Hepatocyte (in vitro differentiated cells): Measurements from ENCODE around the gene KCP. TPM values are rescaled to one million over a fixed set of nuclear protein-coding genes. Genes with fewer than 3 reads are reported as not detected.

Experiments
- DNase-seq: peaks from one replicate; pipeline ENCODE4 v3.0.0-alpha.2; 2016; ENCODE audit warnings: low spot score
- H2AFZ ChIP-seq: fragments of 200-600 bp; sonication (generic); 2 replicates; pipeline ENCODE4 v1.6.0; 2016; ENCODE audit warnings: antibody characterized with exemption, mild to moderate bottlenecking
- H3K27ac ChIP-seq: fragments of 200-600 bp; sonication (generic); 2 replicates; pipeline ENCODE4 v1.5.1; 2016; ENCODE audit warnings: mild to moderate bottlenecking
- H3K27me3 ChIP-seq: fragments of 200-600 bp; sonication (generic); 2 replicates; pipeline ENCODE4 v1.6.1; 2016
- H3K36me3 ChIP-seq: fragments of 200-600 bp; sonication (generic); replicated peaks from 2 replicates; pipeline ENCODE4 v1.5.1; 2016; ENCODE audit warnings: low read depth; ENCODE audit not compliant: insufficient read depth
- H3K4me1 ChIP-seq: fragments of 200-600 bp; sonication (generic); 2 replicates; pipeline ENCODE4 v1.5.1; 2016; ENCODE audit warnings: mild to moderate bottlenecking, moderate library complexity; ENCODE audit not compliant: insufficient read depth
- H3K4me2 ChIP-seq: fragments of 200-600 bp; sonication (generic); 2 replicates; pipeline ENCODE4 v1.6.0; 2016
- H3K4me3 ChIP-seq: fragments of 200-600 bp; sonication (generic); 2 replicates; pipeline ENCODE4 v1.5.1; 2016; ENCODE audit warnings: mild to moderate bottlenecking
- H3K79me2 ChIP-seq: fragments of 200-600 bp; sonication (generic); 2 replicates; pipeline ENCODE4 v1.6.0; 2017; ENCODE audit warnings: mild to moderate bottlenecking
- H3K9me2 ChIP-seq: fragments of 200-600 bp; sonication (generic); replicated peaks from 2 replicates; pipeline ENCODE4 v1.6.0; 2017; ENCODE audit warnings: mild to moderate bottlenecking; ENCODE audit not compliant: insufficient read depth
- H3K9me3 ChIP-seq: fragments of 200-600 bp; sonication (generic); 2 replicates; pipeline ENCODE4 v1.5.1; 2016; ENCODE audit warnings: low read depth, mild to moderate bottlenecking
- H4K20me1 ChIP-seq: fragments of 200-600 bp; sonication (generic); 2 replicates; pipeline ENCODE4 v1.6.0; 2016; ENCODE audit warnings: mild to moderate bottlenecking; ENCODE audit not compliant: insufficient read depth, poor library complexity, severe bottlenecking
- CTCF ChIP-seq: fragments of 200-600 bp; sonication (generic); IDR thresholded peaks from 2 replicates; pipeline ENCODE4 v1.5.1; 2016; ENCODE audit warnings: antibody characterized with exemption, mild to moderate bottlenecking; ENCODE audit not compliant: poor library complexity
- EZH2 ChIP-seq: fragments of 200-600 bp; sonication (generic); IDR thresholded peaks from 2 replicates; pipeline ENCODE4 v1.6.1; 2016; ENCODE audit warnings: antibody characterized with exemption, mild to moderate bottlenecking, borderline replicate concordance
- EZH2phosphoT487 ChIP-seq: fragments of 200-600 bp; sonication (generic); IDR thresholded peaks from one replicate; pipeline ENCODE4 v1.6.1; 2018; ENCODE audit warnings: antibody characterized with exemption, mild to moderate bottlenecking, low read depth, moderate library complexity; ENCODE audit not compliant: unreplicated experiment, severe bottlenecking
- WGBS: methylation state at CpG from one replicate; pipeline ENCODE4 v1.1.6; 2016; ENCODE audit warnings: low lambda C conversion rate; ENCODE audit errors: missing lambda C conversion rate; 5-methylcytosine and 5-hydroxymethylcytosine counted together
- polyA plus RNA-seq: library from polyadenylated mRNA; unstranded; fragments of >200 nt; fragmentation: Nextera tagmentation; extraction: Ambion mirVana; gene quantifications from 2 replicates; pipeline ENCODE4 v1.2.1, GENCODE V29; 2016
- total RNA-seq: library from RNA; depleted of rRNA; stranded (reverse); fragments of >200 nt; gene quantifications from 2 replicates; pipeline ENCODE4 v1.2.3, GENCODE V29; 2014

Gene KCP
- total and polyA plus RNA-seq, 2 experiments from 2014 or later = 0.40 to 2.4 TPM

- no peak overlapping the region for H3K27ac ChIP-seq
- no peaks in the 10 kb centered on the region for H3K9me3 ChIP-seq
- no peaks in the 10 kb centered on the region for H3K79me2 ChIP-seq
- H3K9me2 ChIP-seq = no peaks in the 10 kb centered on the region
- no peaks in the 10 kb centered on the region for H4K20me1 ChIP-seq
- H3K4me1 ChIP-seq = no peaks in the 10 kb centered on the region
- WGBS = 93% methylated on average over 8 of the region's 8 CpGs
- H3K4me2 ChIP-seq = no peak overlapping the region
- peaks cover 72% of the 10 kb centered on the region for H3K27me3 ChIP-seq
- TF ChIP-seq EZH2 = no peak
- no peak for TF ChIP-seq CTCF
- no peak for TF ChIP-seq EZH2phosphoT487
- no peaks in the 10 kb centered on the region for H3K36me3 ChIP-seq
- no peak overlapping the region for H3K4me3 ChIP-seq
- H2AFZ ChIP-seq = no peak overlapping the region
- DNase-seq = no peak
Observed at GRCh38 chr7:128918016-128918665, 7.6 kb upstream of the KCP start.

- no peaks in the 10 kb centered on the region for H4K20me1 ChIP-seq
- H3K9me2 ChIP-seq = no peaks in the 10 kb centered on the region
- no peaks in the 10 kb centered on the region for H3K4me1 ChIP-seq
- no peak overlapping the region for H3K27ac ChIP-seq
- 95% methylated on average over 2 of the region's 2 CpGs for WGBS
- no peak overlapping the region for H2AFZ ChIP-seq
- DNase-seq = no peak
- TF ChIP-seq EZH2phosphoT487 (no peak), CTCF (no peak), EZH2 (no peak)
- no peaks in the 10 kb centered on the region for H3K9me3 ChIP-seq
- H3K79me2 ChIP-seq = no peaks in the 10 kb centered on the region
- H3K4me3 ChIP-seq = no peak overlapping the region
- H3K36me3 ChIP-seq = no peaks in the 10 kb centered on the region
- peaks cover 65% of the 10 kb centered on the region for H3K27me3 ChIP-seq
- no peak overlapping the region for H3K4me2 ChIP-seq
Observed at GRCh38 chr7:128917122-128917521, 6.6 kb upstream of the KCP start.

GRCh38 chr7:128916643-128916915, 6.1 kb upstream of the KCP start:
- no peak for TF ChIP-seq CTCF
- TF ChIP-seq EZH2phosphoT487 = no peak
- TF ChIP-seq EZH2 = no peak
- no peaks in the 10 kb centered on the region for H3K36me3 ChIP-seq
- no peaks in the 10 kb centered on the region for H4K20me1 ChIP-seq
- H3K4me3 ChIP-seq = no peak overlapping the region
- no peaks in the 10 kb centered on the region for H3K9me3 ChIP-seq
- H3K9me2 ChIP-seq = no peaks in the 10 kb centered on the region
- no peak overlapping the region for H2AFZ ChIP-seq
- WGBS = 93% methylated on average over 7 of the region's 7 CpGs
- no peak for DNase-seq
- H3K27me3 ChIP-seq = peaks cover 68% of the 10 kb centered on the region
- H3K4me2 ChIP-seq = no peak overlapping the region
- H3K27ac ChIP-seq = no peak overlapping the region
- no peaks in the 10 kb centered on the region for H3K4me1 ChIP-seq
- H3K79me2 ChIP-seq = no peaks in the 10 kb centered on the region
